ENCODE results near the gene DPF3.

- TF ChIP-seq POLR2A (IDR thresholded peaks at IDR 0.05; ENCODE audit: low read depth, low read length) (no peak), POLR2AphosphoS5 (IDR thresholded peaks at IDR 0.05; ENCODE audit: low read depth, low read length) (no peak)
Measured at GRCh38 chr14:72616811-72617210, 277.1 kb downstream of the DPF3 start.
